Muscle layer of colon (tissue), 2 donors: Measurements from ENCODE around the gene MAP2K3.

Experiments used
- H3K27ac ChIP-seq: one replicate; pipeline ENCODE4 v1.7.0; 2013; ENCODE audit warnings: low read depth, mild to moderate bottlenecking, low read length, moderate library complexity
- H3K27me3 ChIP-seq, 2 donors: one replicate each; pipeline ENCODE4 v1.7.0; 2013; ENCODE audit warnings: low read length in 2 of 2, mild to moderate bottlenecking in 2 of 2; ENCODE audit not compliant: insufficient read depth in 2 of 2, control insufficient read depth in 1 of 2
- H3K36me3 ChIP-seq: one replicate; pipeline ENCODE4 v1.7.0; 2013; ENCODE audit warnings: mild to moderate bottlenecking, low read length; ENCODE audit not compliant: insufficient read depth
- H3K4me1 ChIP-seq: one replicate; pipeline ENCODE4 v1.7.0; 2013; ENCODE audit warnings: mild to moderate bottlenecking, low read length; ENCODE audit not compliant: insufficient read depth
- H3K4me3 ChIP-seq, 2 donors: one replicate each; pipeline ENCODE4 v1.7.0; 2013; ENCODE audit warnings: low read length in 2 of 2, low read depth in 1 of 2, mild to moderate bottlenecking in 1 of 2, moderate library complexity in 1 of 2
- H3K9ac ChIP-seq: one replicate; pipeline ENCODE4 v1.7.0; 2013; ENCODE audit warnings: low read length
- H3K9me3 ChIP-seq: one replicate; pipeline ENCODE4 v1.7.0; 2013; ENCODE audit warnings: mild to moderate bottlenecking, low read length
- donor health status: abdominal sarcoma.
- donor health status: Adenocarcinoma of cecum.

Gene MAP2K3

DNA sequence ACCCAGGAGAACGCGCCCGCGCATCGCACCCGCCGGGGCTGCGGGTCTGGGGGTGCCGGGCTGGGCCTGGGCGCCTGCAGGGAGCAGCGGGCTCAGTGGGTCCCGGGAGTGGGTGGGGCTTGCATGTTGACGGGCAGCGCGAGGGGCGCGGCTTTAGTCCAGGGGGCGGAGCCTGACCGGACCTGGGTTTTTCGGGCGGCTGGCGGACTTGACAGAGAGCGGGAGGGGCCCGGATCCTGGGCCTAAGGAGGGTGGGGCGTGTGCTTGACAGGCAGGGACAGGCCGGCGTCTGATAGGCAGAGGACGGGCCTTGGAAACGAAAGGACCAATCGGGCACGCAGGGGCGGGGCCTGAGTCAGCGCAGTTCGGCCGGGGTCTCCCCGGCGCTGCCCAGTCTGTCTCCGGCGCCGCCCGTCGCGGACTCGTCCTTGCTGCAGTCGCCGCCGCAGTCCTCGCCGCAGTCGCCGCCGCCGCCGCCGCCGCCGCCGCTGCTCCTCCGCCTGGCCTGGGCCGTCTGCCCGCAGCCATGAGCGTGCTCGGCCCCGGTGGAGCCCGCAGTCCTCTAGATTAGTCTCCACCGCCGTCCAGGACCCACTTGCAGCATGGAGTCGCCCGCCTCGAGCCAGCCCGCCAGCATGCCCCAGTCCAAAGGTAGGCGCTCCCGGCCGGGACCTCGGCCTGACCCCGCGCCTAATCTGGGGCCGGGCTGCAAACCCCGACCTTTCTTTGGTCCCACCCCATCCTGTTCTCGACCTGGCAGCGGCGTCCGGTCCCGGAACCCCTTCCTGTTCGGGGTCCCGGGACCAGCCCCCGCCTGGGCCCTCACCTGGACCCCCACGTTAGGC, at the start of gene MAP2K3:
Gene MAP2K3, plus strand, starts transcription at position 393 of the 845 bp plus-strand sequence. Its CDS starts 210 bp downstream, at position 603.
- Histone ChIP-seq H3K4me1 (peaks cover 52% of the 10 kb centered on the region), H3K9ac (peak within 1 kb of the TSS; percentile 62), H3K36me3 (no peaks in the 10 kb centered on the region), H3K4me3 (peak within 1 kb of the TSS; percentile 75 to 87), H3K9me3 (no peaks in the 10 kb centered on the region), H3K27ac (peak within 1 kb of the TSS; percentile 94), H3K27me3 (no peaks in the 10 kb centered on the region)

DNA sequence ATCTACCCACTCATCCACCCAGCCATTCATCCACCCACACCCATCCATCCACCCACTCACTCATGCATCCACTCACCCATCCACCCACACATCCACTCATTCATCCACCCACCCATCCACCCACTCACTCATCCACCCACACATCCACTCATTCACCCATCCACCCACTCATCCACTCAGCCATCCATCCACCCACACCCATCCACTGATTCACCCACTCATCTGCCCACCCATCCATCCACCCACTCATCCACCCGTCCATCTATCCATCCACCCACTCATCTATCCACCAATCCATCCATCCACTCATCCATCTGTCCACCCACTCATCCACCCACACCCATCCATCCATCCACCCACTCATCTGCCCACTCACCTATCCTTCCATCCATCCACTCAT, 48.6 kb upstream of the MAP2K3 start:
- Histone ChIP-seq H3K9me3 (no peaks in the 10 kb centered on the region), H3K9ac (no peak overlapping the region), H3K4me1 (no peaks in the 10 kb centered on the region), H3K4me3 (no peak overlapping the region), H3K27ac (no peak overlapping the region), H3K27me3 (no peaks in the 10 kb centered on the region), H3K36me3 (no peaks in the 10 kb centered on the region)

DNA sequence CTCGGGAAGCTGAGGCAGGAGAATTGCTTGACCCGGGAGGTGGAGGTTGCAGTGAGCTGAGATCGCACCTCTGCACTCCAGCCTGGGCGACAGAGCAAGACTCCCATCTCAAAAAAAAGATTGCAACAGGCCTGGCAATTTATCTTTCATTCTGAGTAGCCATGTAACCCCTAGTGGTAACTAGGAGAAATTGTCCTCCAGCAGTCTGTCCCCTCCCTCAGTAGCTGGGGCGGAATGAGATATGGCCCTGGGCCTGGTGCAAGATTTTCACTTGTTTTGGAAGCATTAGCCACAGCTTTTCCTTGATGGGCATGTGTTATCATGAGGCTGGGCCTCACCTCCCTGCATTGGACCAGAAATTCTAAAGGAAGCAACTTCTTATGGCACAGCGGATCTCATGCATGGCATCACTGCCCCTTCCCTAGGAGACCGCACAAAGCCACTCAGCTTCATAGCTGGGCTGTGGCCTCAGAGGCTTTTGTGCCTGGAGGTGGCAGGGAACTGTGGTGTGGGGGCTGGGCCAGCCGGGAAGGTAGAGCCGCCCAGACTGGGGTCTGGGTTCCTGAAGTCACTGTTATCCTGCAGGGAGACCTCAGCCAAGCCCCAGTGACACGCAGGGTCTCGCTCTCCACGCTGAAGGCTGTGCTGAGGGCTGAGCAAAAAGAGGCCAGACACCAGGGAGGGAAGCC, 44.7 kb upstream of the MAP2K3 start:
- Histone ChIP-seq H3K9me3 (no peaks in the 10 kb centered on the region), H3K27ac (no peak overlapping the region), H3K27me3 (no peaks in the 10 kb centered on the region), H3K4me1 (no peaks in the 10 kb centered on the region), H3K9ac (no peak overlapping the region), H3K4me3 (no peak overlapping the region), H3K36me3 (peaks cover 4% of the 10 kb centered on the region)

DNA sequence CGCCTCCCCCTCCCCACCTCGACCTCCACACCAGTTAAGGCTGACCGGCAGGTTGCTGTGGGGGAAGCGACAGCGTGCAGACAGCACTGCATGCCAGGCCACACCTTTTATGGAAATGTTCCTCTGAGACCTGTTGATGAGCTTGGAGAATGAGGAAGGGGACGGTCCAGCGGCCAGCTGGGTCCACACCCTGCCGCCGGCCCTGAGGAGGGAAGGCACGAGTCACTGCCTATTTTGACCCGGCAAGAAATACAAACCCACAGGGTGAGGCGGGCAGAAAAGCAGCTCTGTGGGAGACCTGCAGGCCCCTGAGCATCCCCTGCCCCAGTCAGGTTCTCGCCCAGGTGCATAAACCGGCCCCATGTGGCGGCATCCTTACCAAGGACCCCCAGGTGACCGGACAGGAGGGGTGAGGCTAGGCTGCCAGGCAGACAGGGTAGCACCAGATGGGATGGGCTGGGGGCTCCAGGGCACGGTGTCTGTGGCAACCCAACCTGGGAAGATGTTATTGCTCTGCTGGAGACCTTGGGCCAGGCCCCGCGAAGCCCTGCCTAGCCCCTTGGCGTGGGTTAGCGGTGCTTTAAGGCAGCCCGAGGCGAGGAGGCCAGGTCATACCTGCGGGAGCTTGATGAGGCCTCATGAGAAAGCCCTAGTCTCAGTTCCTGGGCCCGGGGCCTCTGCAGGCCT, 44.0 kb upstream of the MAP2K3 start:
- Histone ChIP-seq H3K27ac (no peak overlapping the region), H3K27me3 (no peaks in the 10 kb centered on the region), H3K9ac (no peak overlapping the region), H3K4me1 (no peaks in the 10 kb centered on the region), H3K36me3 (peaks cover 4% of the 10 kb centered on the region), H3K4me3 (no peak overlapping the region), H3K9me3 (no peaks in the 10 kb centered on the region)

GRCh38 chr17:21241564-21241963, 42.9 kb upstream of the MAP2K3 start:
- Histone ChIP-seq H3K9ac (no peak overlapping the region), H3K27me3 (no peaks in the 10 kb centered on the region), H3K36me3 (peaks cover 4% of the 10 kb centered on the region), H3K4me3 (no peak overlapping the region), H3K9me3 (no peaks in the 10 kb centered on the region), H3K4me1 (no peaks in the 10 kb centered on the region), H3K27ac (no peak overlapping the region)

GRCh38 chr17:21242026-21242697, 42.3 kb upstream of the MAP2K3 start:
- H3K9me3 ChIP-seq: no peaks in the 10 kb centered on the region
- no peak overlapping the region for H3K27ac ChIP-seq

GRCh38 chr17:21242780-21243515, 41.6 kb upstream of the MAP2K3 start:
- H3K27ac ChIP-seq: no peak overlapping the region
- no peak overlapping the region for H3K4me3 ChIP-seq
- no peaks in the 10 kb centered on the region for H3K9me3 ChIP-seq
- no peaks in the 10 kb centered on the region for H3K27me3 ChIP-seq
- H3K9ac ChIP-seq: no peak overlapping the region
- peaks cover 4% of the 10 kb centered on the region for H3K36me3 ChIP-seq
- H3K4me1 ChIP-seq: no peaks in the 10 kb centered on the region

More at GRCh38 chr17:21242026-21242697, 42.3 kb upstream of the MAP2K3 start:
- Histone ChIP-seq H3K4me3 (no peak overlapping the region), H3K36me3 (peaks cover 4% of the 10 kb centered on the region), H3K9ac (no peak overlapping the region), H3K4me1 (no peaks in the 10 kb centered on the region), H3K27me3 (no peaks in the 10 kb centered on the region)

- Histone ChIP-seq H3K4me3 (no peak overlapping the region), H3K27me3 (no peaks in the 10 kb centered on the region), H3K27ac (no peak overlapping the region), H3K4me1 (no peaks in the 10 kb centered on the region), H3K36me3 (peaks cover 4% of the 10 kb centered on the region), H3K9ac (no peak overlapping the region), H3K9me3 (no peaks in the 10 kb centered on the region)
Observed at GRCh38 chr17:21243516-21244303, 40.8 kb upstream of the MAP2K3 start.

- H3K9ac ChIP-seq: no peak overlapping the region
- no peaks in the 10 kb centered on the region for H3K9me3 ChIP-seq
- no peaks in the 10 kb centered on the region for H3K27me3 ChIP-seq
- no peak overlapping the region for H3K27ac ChIP-seq
- H3K36me3 ChIP-seq: peaks cover 4% of the 10 kb centered on the region
- H3K4me3 ChIP-seq: no peak overlapping the region
- no peaks in the 10 kb centered on the region for H3K4me1 ChIP-seq
Observed at GRCh38 chr17:21245639-21246084, 38.8 kb upstream of the MAP2K3 start.

GRCh38 chr17:21246698-21247097, 37.8 kb upstream of the MAP2K3 start:
- H3K4me1 ChIP-seq: peaks cover 6% of the 10 kb centered on the region
- no peak overlapping the region for H3K4me3 ChIP-seq
- peaks cover 4% of the 10 kb centered on the region for H3K36me3 ChIP-seq
- H3K27me3 ChIP-seq: no peaks in the 10 kb centered on the region
- no peak overlapping the region for H3K9ac ChIP-seq
- H3K9me3 ChIP-seq: no peaks in the 10 kb centered on the region
- H3K27ac ChIP-seq: no peak overlapping the region
